IPS-NIHi11 (cell line): Measurements from ENCODE around the gene NFE2L3.
A peak's percentile ranks its signal among the peaks of the same experiment; 100 is the strongest.
"Not testable (repeated sequence)": the region's sequence is repeated elsewhere in the genome, so short reads cannot be mapped to it uniquely, and the experiment has no call there.

ENCODE experiments used
- DNase-seq: peaks from one replicate; pipeline ENCODE4 v3.0.0; 2012; ENCODE audit warnings: mixed read lengths, low spot score

The NFE2L3 gene

GRCh38 chr7:26147030-26147429 is 5.0 kb upstream of the NFE2L3 start:
- DNase-seq, result no peak

GRCh38 chr7:26147646-26148306 is 4.2 kb upstream of the NFE2L3 start:
- not testable (repeated sequence) for DNase-seq

DNA sequence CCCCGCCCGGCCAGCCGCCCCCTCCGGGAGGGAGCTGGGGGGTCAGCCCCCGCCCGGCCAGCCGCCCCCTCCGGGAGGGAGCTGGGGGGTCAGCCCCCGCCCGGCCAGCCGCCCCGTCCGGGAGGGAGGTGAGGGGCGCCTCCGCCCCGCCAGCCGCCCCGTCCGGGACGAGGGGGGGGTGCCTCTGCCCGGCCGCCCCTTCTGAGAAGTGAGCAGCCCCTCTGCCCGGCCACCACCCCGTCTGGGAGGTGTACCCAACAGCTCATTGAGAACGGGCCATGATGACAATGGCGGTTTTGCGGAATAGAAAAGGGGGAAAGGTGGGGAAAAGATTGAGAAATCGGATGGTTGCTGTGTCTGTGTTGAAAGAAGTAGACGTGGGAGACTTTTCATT is 3.7 kb upstream of the NFE2L3 start:
- not testable (repeated sequence) for DNase-seq

- DNase-seq, result no peak
These were observed 2.5 kb upstream of the NFE2L3 start for GRCh38 chr7:26149391-26149977.

GRCh38 chr7:26151096-26151495 is 902 bp upstream of the NFE2L3 start:
- DNase-seq, result no peak

- DNase-seq, result no peak
These were observed 397 bp upstream of the NFE2L3 start for GRCh38 chr7:26151650-26151952.

- not testable (repeated sequence) for DNase-seq
These were observed 813 bp downstream of the NFE2L3 start for GRCh38 chr7:26152782-26153240.

DNA sequence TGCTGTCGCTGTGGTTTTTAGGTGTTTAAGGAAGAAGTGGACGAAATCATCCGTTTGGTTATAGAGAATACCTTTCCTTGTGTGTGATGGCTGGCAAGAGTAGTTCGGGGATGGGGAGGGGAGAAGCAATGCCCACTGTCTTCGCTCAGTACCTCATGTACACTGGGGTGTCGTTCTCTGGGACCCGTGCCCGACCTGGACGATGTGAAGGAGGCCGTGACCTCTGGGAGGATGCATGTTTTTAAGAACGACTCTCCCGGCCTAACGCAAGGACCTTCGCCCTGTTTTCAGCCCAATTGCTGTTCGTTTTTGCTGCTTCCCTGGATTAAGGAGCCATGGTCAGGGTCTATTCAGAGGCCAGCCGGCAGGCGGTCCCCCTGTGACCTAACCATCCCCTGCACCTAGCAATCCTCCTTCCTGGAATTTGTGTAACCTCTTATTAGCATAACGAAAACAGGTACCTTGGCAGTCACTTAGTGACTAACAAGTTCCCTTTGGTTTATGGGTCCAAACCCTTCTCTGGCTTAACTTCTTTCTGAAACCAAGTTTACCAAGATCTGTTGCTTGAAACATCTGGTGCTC is 1.3 kb downstream of the NFE2L3 start:
- peak; percentile 42 for DNase-seq

- peak; percentile 71 for DNase-seq
These were observed 2.1 kb downstream of the NFE2L3 start for GRCh38 chr7:26153823-26154783.

- no peak for DNase-seq
These were observed 3.8 kb downstream of the NFE2L3 start for GRCh38 chr7:26155531-26156375.

GRCh38 chr7:26156451-26157420 is 4.7 kb downstream of the NFE2L3 start:
- DNase-seq, result no peak

DNA sequence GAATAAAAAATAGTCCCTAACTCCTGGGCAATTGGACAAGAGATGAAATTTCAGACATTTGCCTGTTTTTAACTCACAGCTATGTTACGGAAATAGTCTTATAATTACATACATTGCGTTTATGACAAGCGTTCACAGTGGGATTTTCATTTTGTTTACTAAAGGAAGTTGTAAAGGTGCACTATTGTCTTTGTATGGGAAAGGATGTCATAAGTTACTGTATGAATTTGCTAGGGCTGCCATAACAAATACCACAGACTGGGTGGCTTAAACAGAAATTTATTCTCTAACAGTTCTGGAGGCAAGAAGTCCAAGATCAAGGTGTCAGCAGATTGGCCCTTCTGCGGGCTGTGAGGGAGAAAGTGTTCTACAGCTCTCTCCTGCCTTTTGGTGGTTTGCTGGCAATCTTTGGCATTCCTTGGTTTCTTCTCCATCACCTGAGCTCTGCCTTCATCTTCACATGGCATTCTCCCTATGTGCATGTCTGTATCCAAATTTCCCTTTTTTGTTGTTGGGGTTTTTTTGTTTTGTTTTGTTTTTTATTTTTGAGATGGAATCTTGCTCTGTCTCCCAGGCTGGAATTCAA is 5.6 kb downstream of the NFE2L3 start:
- DNase-seq, result no peak

DNA sequence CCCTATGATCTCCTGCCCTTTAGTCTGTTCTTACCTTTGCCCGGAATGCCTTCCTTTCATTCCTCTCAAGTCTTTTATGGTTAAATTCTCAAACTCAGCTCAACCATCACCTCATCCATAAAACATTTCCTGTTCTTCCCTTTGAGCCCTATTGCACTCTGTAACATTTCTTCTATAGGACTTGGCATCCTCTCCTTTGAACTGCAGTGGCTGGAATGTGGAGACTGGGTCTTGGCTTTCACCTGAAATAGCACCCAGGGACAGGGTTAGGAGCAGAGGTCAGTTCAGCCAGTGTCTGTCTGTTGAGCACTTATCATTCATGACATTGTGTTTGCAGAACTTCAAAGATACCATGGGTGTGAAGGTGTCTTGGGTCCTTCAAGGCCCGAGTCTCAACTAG is 7.2 kb downstream of the NFE2L3 start:
- no peak for DNase-seq

DNA sequence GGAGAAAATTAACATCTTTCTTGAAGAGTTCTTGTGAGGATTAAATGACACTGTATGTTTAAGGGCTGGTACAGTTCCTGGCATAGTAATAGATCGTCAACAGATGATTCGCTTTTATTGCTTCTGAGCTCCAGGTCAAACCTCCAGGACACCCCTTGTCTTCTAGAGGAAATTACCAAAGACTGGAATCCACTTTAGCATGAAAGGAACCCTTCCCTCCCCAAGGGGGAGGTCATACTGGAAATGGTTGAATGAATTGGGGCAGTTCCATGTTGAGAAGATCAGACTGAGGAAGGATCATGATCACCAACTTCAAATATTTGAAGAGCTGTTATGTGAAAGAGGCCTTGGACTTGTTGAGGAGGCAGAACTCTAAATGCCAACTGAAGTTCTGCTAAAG is 8.9 kb downstream of the NFE2L3 start:
- DNase-seq, result no peak

- no peak for DNase-seq
These were observed 10.4 kb downstream of the NFE2L3 start for GRCh38 chr7:26162431-26162830.

GRCh38 chr7:26163804-26164203 is 11.8 kb downstream of the NFE2L3 start:
- DNase-seq, result not testable (repeated sequence)

- no peak for DNase-seq
These were observed 14.1 kb downstream of the NFE2L3 start for GRCh38 chr7:26165950-26166683.

DNA sequence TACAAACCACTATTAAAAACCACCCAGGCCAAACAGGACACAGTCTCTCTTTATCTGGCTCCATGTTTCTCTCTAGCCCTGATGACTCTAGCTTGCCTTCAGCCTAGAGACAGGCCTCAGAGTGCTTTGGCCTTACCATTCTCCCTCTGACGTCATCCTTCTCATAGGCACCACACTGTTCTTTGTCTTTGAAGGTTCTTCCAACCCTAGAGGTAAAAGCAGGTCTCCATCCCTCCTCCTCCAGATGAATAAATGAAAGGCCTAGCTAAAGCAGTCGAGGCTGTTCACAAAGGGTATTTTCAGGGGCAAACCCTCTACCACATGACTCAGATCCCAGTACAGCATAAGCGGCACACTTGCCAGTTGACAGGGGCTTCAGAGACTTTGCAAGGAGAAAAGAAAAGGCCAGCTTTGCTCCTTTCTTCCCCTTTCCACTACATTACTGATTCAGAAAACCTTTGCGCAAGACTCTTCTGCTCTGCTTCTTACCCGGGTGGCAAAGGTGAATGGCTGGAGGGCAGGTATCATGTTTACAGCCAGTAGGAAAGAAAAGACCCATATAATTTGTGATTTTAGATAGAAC is 14.8 kb downstream of the NFE2L3 start:
- DNase-seq, result no peak
